ENCODE measurements around the gene STKLD1.

STKLD1 gene

DNA sequence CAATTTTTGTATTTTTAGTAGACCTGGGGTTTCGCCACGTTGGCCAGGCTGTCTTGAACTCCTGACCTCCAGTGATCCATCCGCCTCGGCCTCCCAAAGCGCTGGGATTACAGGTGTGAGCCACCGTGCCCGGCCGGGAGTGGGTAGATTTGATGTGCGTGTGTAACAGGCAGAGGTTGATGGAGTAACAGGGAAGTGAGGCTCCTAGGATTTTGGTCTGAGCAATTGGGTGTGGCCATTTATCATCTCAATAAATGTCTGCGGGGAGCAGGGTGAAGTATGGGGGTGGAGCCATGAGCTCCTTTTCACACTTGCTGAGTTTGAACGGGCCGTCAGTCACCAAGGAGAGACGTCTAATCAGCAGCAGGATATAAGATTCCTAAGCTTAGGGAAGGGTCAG is 42.8 kb downstream of the STKLD1 start:
- peaks cover 21% of the 10 kb centered on the region for H3K36me3 ChIP-seq (ENCODE audit: control insufficient read depth, insufficient read depth, low read length)
- H3K27me3 ChIP-seq (ENCODE audit: control insufficient read depth, insufficient read depth, low read length): no peaks in the 10 kb centered on the region
- H3K27ac ChIP-seq (ENCODE audit: low read depth, low read length): no peak overlapping the region
- no peaks in the 10 kb centered on the region for H3K9me3 ChIP-seq (ENCODE audit: control insufficient read depth, insufficient read depth, low read length)
- H3K9ac ChIP-seq (ENCODE audit: low read depth, low read length): 0 out of 2 replicates have a peak overlapping the region, but pooled peaks have one; percentile 71
- H3K4me3 ChIP-seq (ENCODE audit: low read depth, low read length): peak overlapping the region; percentile 75
- peaks cover 12% of the 10 kb centered on the region for H3K4me1 ChIP-seq (ENCODE audit: control insufficient read depth, insufficient read depth, low read length)

DNA sequence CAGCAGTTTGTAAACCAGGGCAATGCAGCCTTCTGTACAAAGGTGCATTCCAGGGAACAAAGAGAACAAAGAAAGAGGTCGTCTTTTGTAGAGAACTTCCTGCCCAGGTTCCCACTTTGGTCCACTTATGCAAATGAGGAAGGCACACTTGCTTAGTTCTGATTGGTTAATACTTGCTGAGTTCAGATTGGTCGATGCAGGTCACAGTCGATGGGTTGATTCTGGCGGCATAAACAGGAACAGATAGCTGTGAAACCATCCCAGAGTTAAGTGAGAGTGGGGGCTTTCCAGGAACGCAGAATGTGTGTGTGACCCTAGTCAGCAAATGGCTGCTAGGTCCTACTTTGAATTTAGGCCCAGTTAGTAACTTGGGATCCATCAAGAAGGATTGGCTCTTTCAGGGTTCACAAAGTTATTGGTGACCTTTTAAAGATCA is 44.2 kb downstream of the STKLD1 start:
- Histone ChIP-seq H3K4me3 (ENCODE audit: low read depth, low read length) (no peak overlapping the region), H3K27me3 (ENCODE audit: control insufficient read depth, insufficient read depth, low read length) (no peaks in the 10 kb centered on the region), H3K9me3 (ENCODE audit: control insufficient read depth, insufficient read depth, low read length) (no peaks in the 10 kb centered on the region), H3K4me1 (ENCODE audit: control insufficient read depth, insufficient read depth, low read length) (peaks cover 12% of the 10 kb centered on the region), H3K36me3 (ENCODE audit: control insufficient read depth, insufficient read depth, low read length) (peaks cover 7% of the 10 kb centered on the region), H3K27ac (ENCODE audit: low read depth, low read length) (no peak overlapping the region), H3K9ac (ENCODE audit: low read depth, low read length) (0 out of 2 replicates have a peak overlapping the region, but pooled peaks have one; percentile 3)

DNA sequence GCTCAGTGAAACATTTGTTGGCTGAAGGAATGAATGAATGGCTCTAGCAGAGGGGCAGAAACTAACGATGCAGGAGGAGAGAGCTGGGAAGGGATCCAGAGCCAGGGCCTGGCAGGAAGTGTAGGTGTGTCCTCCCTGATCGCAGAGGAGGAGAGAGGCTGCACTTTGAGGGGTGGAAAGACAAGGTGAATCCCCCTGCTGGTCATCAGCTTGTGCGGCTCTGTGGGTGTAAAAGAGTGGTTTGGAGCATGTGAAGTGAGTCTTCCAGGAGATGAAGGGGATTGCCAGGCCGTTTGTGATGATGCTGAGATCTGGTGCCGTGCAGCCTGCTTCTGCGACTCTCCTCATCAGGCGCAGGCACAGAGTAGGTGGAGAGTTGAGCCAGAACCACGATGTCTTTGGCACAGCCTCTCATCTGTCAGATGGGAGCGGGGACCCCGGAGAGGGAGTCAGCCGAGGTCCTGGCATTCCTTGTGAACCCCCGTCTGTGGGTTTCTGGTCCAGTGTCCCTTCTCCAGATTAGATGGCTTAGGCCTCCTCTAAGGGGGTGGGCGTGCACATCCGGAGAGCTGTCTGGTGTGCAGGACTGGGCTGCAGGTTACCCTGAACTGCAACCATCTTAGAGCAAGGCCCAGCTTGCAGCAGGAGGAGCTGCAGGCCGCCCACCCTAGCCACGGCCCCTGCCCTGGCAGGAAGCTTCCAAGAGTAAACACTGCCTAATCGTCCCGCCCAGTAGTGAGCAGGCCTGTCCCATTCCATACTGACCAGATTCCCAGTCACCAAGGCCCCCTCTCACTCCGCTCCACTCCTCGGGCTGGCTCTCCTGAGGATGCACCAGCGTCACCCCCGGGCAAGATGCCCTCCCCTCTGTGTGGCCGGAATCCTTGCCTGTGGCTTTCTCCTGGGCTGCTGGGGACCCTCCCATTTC is 45.7 kb downstream of the STKLD1 start, which contains the start of gene ADAMTS13:
Gene ADAMTS13, plus strand, starts transcription at position 753 of the 928 bp plus-strand sequence. Its CDS starts 77 bp downstream, at position 830.
- H3K27me3 ChIP-seq (ENCODE audit: control insufficient read depth, insufficient read depth, low read length): no peaks in the 10 kb centered on the region
- 0 out of 2 replicates have a peak, but pooled peaks cover 4% of the 10 kb centered on the region for H3K36me3 ChIP-seq (ENCODE audit: control insufficient read depth, insufficient read depth, low read length)
- H3K27ac ChIP-seq (ENCODE audit: low read depth, low read length): no peak within 1 kb of the TSS
- no peak within 1 kb of the TSS for H3K9ac ChIP-seq (ENCODE audit: low read depth, low read length)
- peaks cover 9% of the 10 kb centered on the region for H3K4me1 ChIP-seq (ENCODE audit: control insufficient read depth, insufficient read depth, low read length)
- H3K4me3 ChIP-seq (ENCODE audit: low read depth, low read length): no peak within 1 kb of the TSS
- H3K9me3 ChIP-seq (ENCODE audit: control insufficient read depth, insufficient read depth, low read length): no peaks in the 10 kb centered on the region

DNA sequence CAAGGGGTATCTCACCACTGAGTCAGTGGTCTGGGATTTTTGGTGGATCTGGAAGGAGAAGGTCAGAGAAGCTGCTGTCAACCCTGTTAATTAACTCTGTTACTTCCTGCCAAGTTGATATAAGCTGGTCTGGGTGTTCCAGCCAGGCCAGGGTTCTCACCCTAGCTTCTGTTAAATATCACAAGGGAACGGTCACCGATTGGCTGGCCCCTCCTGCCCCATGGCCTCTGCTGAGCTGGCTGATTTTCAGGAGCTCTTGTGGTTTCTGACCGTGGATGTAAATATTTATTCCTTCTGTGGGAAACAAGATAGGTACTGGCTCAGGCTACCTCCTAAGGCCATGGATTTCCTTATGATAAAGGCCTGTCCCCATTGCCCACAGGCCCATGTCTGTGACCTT is 47.0 kb downstream of the STKLD1 start:
- H3K27me3 ChIP-seq (ENCODE audit: control insufficient read depth, insufficient read depth, low read length): 0 out of 2 replicates have a peak, but pooled peaks cover 4% of the 10 kb centered on the region
- H3K9ac ChIP-seq (ENCODE audit: low read depth, low read length): no peak overlapping the region
- H3K27ac ChIP-seq (ENCODE audit: low read depth, low read length): no peak overlapping the region

GRCh38 chr9:133424187-133424586 is 48.0 kb downstream of the STKLD1 start:
- Histone ChIP-seq H3K36me3 (ENCODE audit: control insufficient read depth, insufficient read depth, low read length) (peaks cover 4% of the 10 kb centered on the region; the same call in 1 of the 2 replicates), H3K27ac (ENCODE audit: low read depth, low read length) (no peak overlapping the region)

More for the DNA sequence above, 47.0 kb downstream of the STKLD1 start:
- Histone ChIP-seq H3K36me3 (ENCODE audit: control insufficient read depth, insufficient read depth, low read length) (peaks cover 4% of the 10 kb centered on the region; the same call in 1 of the 2 replicates), H3K4me1 (ENCODE audit: control insufficient read depth, insufficient read depth, low read length) (peaks cover 15% of the 10 kb centered on the region), H3K9me3 (ENCODE audit: control insufficient read depth, insufficient read depth, low read length) (no peaks in the 10 kb centered on the region), H3K4me3 (ENCODE audit: low read depth, low read length) (no peak overlapping the region)

DNA sequence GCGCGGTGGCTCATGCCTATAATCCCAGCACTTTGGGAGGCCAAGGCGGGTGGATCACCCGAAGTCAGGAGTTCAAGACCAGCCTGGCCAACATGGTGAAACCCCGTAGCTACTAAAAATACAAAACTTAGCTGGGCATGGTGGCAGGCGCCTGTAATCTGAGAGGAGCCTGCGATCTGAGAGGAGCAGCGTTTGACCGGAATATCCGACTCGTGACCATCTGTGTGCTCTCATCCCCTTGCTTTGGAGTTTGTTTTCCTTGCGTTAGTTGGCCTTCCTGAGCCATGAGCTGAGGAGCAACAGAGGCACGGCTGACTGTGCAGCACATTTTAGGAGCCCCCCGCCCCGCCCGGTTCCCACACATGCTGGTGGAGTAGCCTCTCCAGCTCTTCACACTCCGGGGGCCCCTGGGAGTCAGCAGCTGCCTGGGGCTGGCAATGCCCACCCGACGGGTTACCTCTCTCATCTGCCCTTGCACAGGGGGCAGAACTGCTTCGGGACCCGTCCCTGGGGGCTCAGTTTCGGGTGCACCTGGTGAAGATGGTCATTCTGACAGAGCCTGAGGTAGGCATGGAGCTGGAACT is 49.0 kb downstream of the STKLD1 start:
- peaks cover 4% of the 10 kb centered on the region; the same call in 1 of the 2 replicates for H3K36me3 ChIP-seq (ENCODE audit: control insufficient read depth, insufficient read depth, low read length)
- H3K9ac ChIP-seq (ENCODE audit: low read depth, low read length): no peak overlapping the region
- no peaks in the 10 kb centered on the region for H3K9me3 ChIP-seq (ENCODE audit: control insufficient read depth, insufficient read depth, low read length)
- no peak overlapping the region for H3K4me3 ChIP-seq (ENCODE audit: low read depth, low read length)
- peaks cover 9% of the 10 kb centered on the region for H3K27me3 ChIP-seq (ENCODE audit: control insufficient read depth, insufficient read depth, low read length)
- H3K4me1 ChIP-seq (ENCODE audit: control insufficient read depth, insufficient read depth, low read length): peaks cover 7% of the 10 kb centered on the region
- no peak overlapping the region for H3K27ac ChIP-seq (ENCODE audit: low read depth, low read length)

More at GRCh38 chr9:133424187-133424586, 48.0 kb downstream of the STKLD1 start:
- no peaks in the 10 kb centered on the region for H3K9me3 ChIP-seq (ENCODE audit: control insufficient read depth, insufficient read depth, low read length)
- H3K4me3 ChIP-seq (ENCODE audit: low read depth, low read length): no peak overlapping the region
- H3K27me3 ChIP-seq (ENCODE audit: control insufficient read depth, insufficient read depth, low read length): 0 out of 2 replicates have a peak, but pooled peaks cover 4% of the 10 kb centered on the region
- H3K4me1 ChIP-seq (ENCODE audit: control insufficient read depth, insufficient read depth, low read length): peaks cover 12% of the 10 kb centered on the region
- no peak overlapping the region for H3K9ac ChIP-seq (ENCODE audit: low read depth, low read length)

DNA sequence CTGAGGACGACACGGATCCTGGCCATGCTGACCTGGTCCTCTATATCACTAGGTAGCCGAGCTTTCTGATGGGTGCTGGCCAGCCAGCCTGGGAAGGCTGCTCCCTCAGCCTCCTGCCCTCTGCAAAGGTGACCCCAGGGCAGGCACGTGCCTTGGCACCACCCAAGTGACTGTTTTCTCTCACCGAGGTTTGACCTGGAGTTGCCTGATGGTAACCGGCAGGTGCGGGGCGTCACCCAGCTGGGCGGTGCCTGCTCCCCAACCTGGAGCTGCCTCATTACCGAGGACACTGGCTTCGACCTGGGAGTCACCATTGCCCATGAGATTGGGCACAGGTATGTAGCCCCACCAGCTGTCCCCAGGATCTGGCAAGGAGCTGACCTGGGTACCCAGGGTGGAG is 49.8 kb downstream of the STKLD1 start:
- H3K9ac ChIP-seq (ENCODE audit: low read depth, low read length): no peak overlapping the region
- peaks cover 7% of the 10 kb centered on the region for H3K4me1 ChIP-seq (ENCODE audit: control insufficient read depth, insufficient read depth, low read length)
- H3K27ac ChIP-seq (ENCODE audit: low read depth, low read length): no peak overlapping the region
- peaks cover 4% of the 10 kb centered on the region; the same call in 1 of the 2 replicates for H3K36me3 ChIP-seq (ENCODE audit: control insufficient read depth, insufficient read depth, low read length)
- H3K27me3 ChIP-seq (ENCODE audit: control insufficient read depth, insufficient read depth, low read length): peaks cover 12% of the 10 kb centered on the region
- no peak overlapping the region for H3K4me3 ChIP-seq (ENCODE audit: low read depth, low read length)
- H3K9me3 ChIP-seq (ENCODE audit: control insufficient read depth, insufficient read depth, low read length): no peaks in the 10 kb centered on the region

- Histone ChIP-seq H3K9ac (ENCODE audit: low read depth, low read length) (no peak overlapping the region), H3K4me3 (ENCODE audit: low read depth, low read length) (peak overlapping the region; percentile 53), H3K27ac (ENCODE audit: low read depth, low read length) (no peak overlapping the region), H3K27me3 (ENCODE audit: control insufficient read depth, insufficient read depth, low read length) (peaks cover 12% of the 10 kb centered on the region), H3K4me1 (ENCODE audit: control insufficient read depth, insufficient read depth, low read length) (peaks cover 7% of the 10 kb centered on the region; the same call in 1 of the 2 replicates), H3K36me3 (ENCODE audit: control insufficient read depth, insufficient read depth, low read length) (peaks cover 4% of the 10 kb centered on the region; the same call in 1 of the 2 replicates), H3K9me3 (ENCODE audit: control insufficient read depth, insufficient read depth, low read length) (no peaks in the 10 kb centered on the region)
Measured at GRCh38 chr9:133427658-133428348, 51.6 kb downstream of the STKLD1 start.

DNA sequence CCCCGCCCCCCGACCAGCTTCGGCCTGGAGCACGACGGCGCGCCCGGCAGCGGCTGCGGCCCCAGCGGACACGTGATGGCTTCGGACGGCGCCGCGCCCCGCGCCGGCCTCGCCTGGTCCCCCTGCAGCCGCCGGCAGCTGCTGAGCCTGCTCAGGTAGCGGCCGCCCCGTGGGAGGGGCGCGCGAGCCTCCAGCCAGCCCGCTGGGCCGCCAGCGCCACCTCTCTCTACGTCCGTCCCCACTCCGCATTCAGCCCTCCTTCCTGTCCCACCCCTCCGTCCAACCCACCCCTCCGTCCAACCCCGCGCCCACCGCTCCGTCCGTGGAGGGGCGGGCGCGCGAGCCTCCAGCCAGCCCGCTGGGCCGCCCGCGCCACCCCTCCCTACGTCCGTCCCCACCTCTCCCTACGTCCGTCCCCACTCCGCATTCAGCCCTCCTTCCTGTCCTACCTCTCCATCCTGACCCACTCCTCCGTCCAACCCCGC is 52.5 kb downstream of the STKLD1 start:
- H3K36me3 ChIP-seq (ENCODE audit: control insufficient read depth, insufficient read depth, low read length): peaks cover 4% of the 10 kb centered on the region; the same call in 1 of the 2 replicates
- no peak overlapping the region for H3K27ac ChIP-seq (ENCODE audit: low read depth, low read length)
- peaks cover 12% of the 10 kb centered on the region for H3K27me3 ChIP-seq (ENCODE audit: control insufficient read depth, insufficient read depth, low read length)
- H3K4me1 ChIP-seq (ENCODE audit: control insufficient read depth, insufficient read depth, low read length): peaks cover 7% of the 10 kb centered on the region; the same call in 1 of the 2 replicates
- no peaks in the 10 kb centered on the region for H3K9me3 ChIP-seq (ENCODE audit: control insufficient read depth, insufficient read depth, low read length)
- no peak overlapping the region for H3K9ac ChIP-seq (ENCODE audit: low read depth, low read length)
- H3K4me3 ChIP-seq (ENCODE audit: low read depth, low read length): peak overlapping the region; percentile 56

- peaks cover 4% of the 10 kb centered on the region; the same call in 1 of the 2 replicates for H3K36me3 ChIP-seq (ENCODE audit: control insufficient read depth, insufficient read depth, low read length)
- peaks cover 12% of the 10 kb centered on the region for H3K27me3 ChIP-seq (ENCODE audit: control insufficient read depth, insufficient read depth, low read length)
- no peak overlapping the region for H3K27ac ChIP-seq (ENCODE audit: low read depth, low read length)
- H3K9ac ChIP-seq (ENCODE audit: low read depth, low read length): no peak overlapping the region
- no peaks in the 10 kb centered on the region for H3K9me3 ChIP-seq (ENCODE audit: control insufficient read depth, insufficient read depth, low read length)
- peaks cover 7% of the 10 kb centered on the region; the same call in 1 of the 2 replicates for H3K4me1 ChIP-seq (ENCODE audit: control insufficient read depth, insufficient read depth, low read length)
- H3K4me3 ChIP-seq (ENCODE audit: low read depth, low read length): peak overlapping the region; percentile 64
Measured at GRCh38 chr9:133429214-133429613, 53.0 kb downstream of the STKLD1 start.

Measured in HUES48 (cell line).